Neuronal stem cell (in vitro differentiated cells): ENCODE results near the gene DPYSL3.

Source experiments
- DNase-seq: peaks from one replicate; pipeline ENCODE4 v3.0.0-alpha.2; 2013; ENCODE audit warnings: low spot score
- H2AFZ ChIP-seq: one replicate; pipeline ENCODE4 v1.6.1; 2013; ENCODE audit warnings: mild to moderate bottlenecking, low read length, inconsistent platforms
- H2AK5ac ChIP-seq: 2 replicates; pipeline ENCODE4 v1.6.1; 2013; ENCODE audit warnings: low read depth, mild to moderate bottlenecking, inconsistent platforms, low read length, moderate library complexity, mixed read lengths
- H2BK120ac ChIP-seq: 2 replicates; pipeline ENCODE4 v1.6.1; 2013; ENCODE audit warnings: low read depth, mild to moderate bottlenecking, inconsistent platforms, low read length, moderate library complexity, mixed read lengths
- H2BK12ac ChIP-seq: one replicate; pipeline ENCODE4 v1.6.1; 2013; ENCODE audit warnings: low read length, inconsistent platforms
- H2BK15ac ChIP-seq: 2 replicates; pipeline ENCODE4 v1.6.1; 2013; ENCODE audit warnings: mild to moderate bottlenecking, low read length, inconsistent platforms, mixed read lengths
- H2BK5ac ChIP-seq: one replicate; pipeline ENCODE4 v1.6.1; 2013; ENCODE audit warnings: inconsistent platforms, mild to moderate bottlenecking, low read length, moderate library complexity
- H3K14ac ChIP-seq: one replicate; pipeline ENCODE4 v1.6.1; 2013; ENCODE audit warnings: low read length, inconsistent platforms
- H3K18ac ChIP-seq: 2 replicates; pipeline ENCODE4 v1.6.1; 2013; ENCODE audit warnings: low read length, inconsistent platforms
- H3K23ac ChIP-seq: 2 replicates; pipeline ENCODE4 v1.6.1; 2013; ENCODE audit warnings: low read depth, mild to moderate bottlenecking, mixed read lengths, low read length, inconsistent platforms; ENCODE audit not compliant: poor library complexity
- H3K27ac ChIP-seq: replicated peaks from 3 replicates; pipeline ENCODE4 v1.5.1; 2013; ENCODE audit warnings: low read length, inconsistent platforms
- H3K27me3 ChIP-seq, 3 experiments: 2 replicates each; pipeline ENCODE4 v1.6.1; 2013; ENCODE audit warnings: low read length in 3 of 3, mild to moderate bottlenecking in 2 of 3, inconsistent platforms in 1 of 3, low read depth in 1 of 3, mixed read lengths in 1 of 3, moderate library complexity in 1 of 3; ENCODE audit not compliant: control insufficient read depth in 3 of 3, insufficient read depth in 3 of 3
- H3K36me3 ChIP-seq, 2 donors: replicated peaks in 1 of 2; 2 replicates each; pipeline ENCODE4 v1.6.1; 2013; ENCODE audit warnings: low read length in 2 of 2; ENCODE audit not compliant: control insufficient read depth in 2 of 2, insufficient read depth in 2 of 2
- H3K4ac ChIP-seq: 2 replicates; pipeline ENCODE4 v1.6.1; 2013; ENCODE audit warnings: inconsistent platforms, mild to moderate bottlenecking, low read length, moderate library complexity
- H3K4me1 ChIP-seq, 2 donors: 1 replicate in 1 of 2; 2 replicates in 1 of 2; pipeline ENCODE4 v1.6.1; 2013; ENCODE audit warnings: low read length in 2 of 2, low read depth in 1 of 2; ENCODE audit not compliant: control insufficient read depth in 2 of 2, insufficient read depth in 1 of 2
- H3K4me2 ChIP-seq: one replicate; pipeline ENCODE4 v1.6.1; 2013; ENCODE audit warnings: mild to moderate bottlenecking, low read length, inconsistent platforms; ENCODE audit not compliant: insufficient read depth, poor library complexity, severe bottlenecking
- H3K4me3 ChIP-seq, 2 donors: 2 replicates each; pipeline ENCODE4 v1.5.1; 2013; ENCODE audit warnings: low read length in 2 of 2, mild to moderate bottlenecking in 2 of 2, inconsistent platforms in 1 of 2, moderate library complexity in 1 of 2
- H3K79me1 ChIP-seq: one replicate; pipeline ENCODE4 v1.6.1; 2013; ENCODE audit warnings: low read depth, mild to moderate bottlenecking, inconsistent platforms, low read length, moderate library complexity
- H3K9ac ChIP-seq: one replicate; pipeline ENCODE4 v1.6.1; 2013; ENCODE audit warnings: mild to moderate bottlenecking, low read depth, low read length, inconsistent platforms; ENCODE audit not compliant: poor library complexity
- H3K9me3 ChIP-seq, 2 donors: replicated peaks in 1 of 2; 2 replicates each; pipeline versions ENCODE3 to v1.6.1; 2013; ENCODE audit warnings: low read length in 2 of 2, mild to moderate bottlenecking in 2 of 2, inconsistent platforms in 1 of 2, low read depth in 1 of 2, mixed read lengths in 1 of 2, moderate library complexity in 1 of 2; ENCODE audit not compliant: control insufficient read depth in 2 of 2, insufficient read depth in 1 of 2
- H4K8ac ChIP-seq: one replicate; pipeline ENCODE4 v1.6.1; 2013; ENCODE audit warnings: low read depth, mild to moderate bottlenecking, inconsistent platforms, low read length, moderate library complexity
- H4K91ac ChIP-seq: one replicate; pipeline ENCODE4 v1.6.1; 2013; ENCODE audit warnings: low read length, low read depth, mild to moderate bottlenecking, inconsistent platforms; ENCODE audit not compliant: poor library complexity
- WGBS, 2 donors: extraction: QIAGEN DNeasy Blood & Tissue Kit; methylation state at CpG; one replicate each; pipeline ENCODE4 v1.1.7; 2013; ENCODE audit warnings: missing lambda C conversion rate in 2 of 2, mixed read lengths in 1 of 2; ENCODE audit not compliant: insufficient read length in 2 of 2, insufficient replicate concordance in 1 of 2; ENCODE audit errors: extremely low coverage in 2 of 2; 5-methylcytosine and 5-hydroxymethylcytosine counted together

Gene DPYSL3

DNA sequence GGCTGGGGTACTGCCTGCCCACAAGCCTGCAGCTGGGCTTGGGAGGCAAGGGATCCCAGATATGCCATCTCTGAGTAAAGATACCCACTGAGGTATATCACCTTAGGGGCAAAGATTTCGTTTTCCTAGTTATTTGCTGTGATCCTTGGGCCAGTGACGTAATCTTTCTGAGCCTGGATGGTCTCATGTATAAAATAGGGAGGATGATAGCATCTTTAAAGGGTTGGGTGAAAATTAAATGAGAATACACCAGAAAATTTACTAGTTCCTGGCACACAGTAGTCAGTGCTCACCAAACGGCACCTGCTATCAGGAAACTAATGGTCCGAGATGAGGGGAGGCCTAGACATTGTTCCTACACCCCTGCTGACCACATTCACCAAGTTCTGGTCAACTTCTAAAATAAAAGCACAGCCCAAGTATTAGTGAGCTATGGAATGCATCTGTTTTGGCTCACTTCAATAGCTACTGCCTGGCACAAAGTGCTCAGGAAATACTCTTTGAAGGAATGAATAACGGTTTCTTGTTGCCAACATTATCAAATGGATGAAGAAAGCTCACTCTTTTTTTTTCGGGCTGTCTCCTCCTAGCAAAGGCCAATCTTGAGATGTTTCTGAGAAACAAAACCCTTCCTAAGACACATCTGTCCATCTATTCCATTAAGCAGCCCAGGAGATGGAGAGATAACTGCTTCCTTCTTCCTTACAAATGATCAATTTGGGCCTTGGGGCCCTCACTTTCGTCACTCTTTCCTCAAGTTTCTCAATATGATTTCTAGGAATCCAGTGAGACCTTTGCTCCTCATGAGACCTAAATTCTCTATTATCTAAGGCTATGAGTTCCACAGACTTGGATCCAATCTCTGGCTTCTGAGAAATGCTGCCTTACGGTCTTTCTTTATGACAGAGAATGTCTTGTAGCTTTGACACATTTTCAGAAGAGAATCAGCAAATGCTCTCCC, 98.2 kb downstream of the DPYSL3 start:
- peaks cover 49 to 100% of the 10 kb centered on the region in 2 donors for H3K36me3 ChIP-seq
- no peaks in the 10 kb centered on the region for H3K9me3 ChIP-seq
- no peak overlapping the region for H3K9ac ChIP-seq
- H3K4me1 ChIP-seq = peaks cover 0 to 6% of the 10 kb centered on the region in 2 donors
- H3K14ac ChIP-seq = no peak overlapping the region
- no CpG with 5 or more reads among the region's 8 CpGs for WGBS, 2 donors
- no peak overlapping the region for H3K4me2 ChIP-seq
- no peak overlapping the region for H2AK5ac ChIP-seq
- no peak overlapping the region for H4K91ac ChIP-seq
- H4K8ac ChIP-seq = no peak overlapping the region
- H3K23ac ChIP-seq = no peak overlapping the region
- DNase-seq = no peak
- H3K18ac ChIP-seq = no peak overlapping the region
- no peak overlapping the region for H2BK5ac ChIP-seq
- H3K79me1 ChIP-seq = no peaks in the 10 kb centered on the region
- no peak overlapping the region for H2BK120ac ChIP-seq
- no peak overlapping the region for H2AFZ ChIP-seq
- H2BK15ac ChIP-seq = no peak overlapping the region
- H3K27ac ChIP-seq = no peak overlapping the region
- H3K27me3 ChIP-seq = no peaks in the 10 kb centered on the region
- no peak overlapping the region for H3K4ac ChIP-seq
- no peak overlapping the region for H3K4me3 ChIP-seq
- H2BK12ac ChIP-seq = no peak overlapping the region

DNA sequence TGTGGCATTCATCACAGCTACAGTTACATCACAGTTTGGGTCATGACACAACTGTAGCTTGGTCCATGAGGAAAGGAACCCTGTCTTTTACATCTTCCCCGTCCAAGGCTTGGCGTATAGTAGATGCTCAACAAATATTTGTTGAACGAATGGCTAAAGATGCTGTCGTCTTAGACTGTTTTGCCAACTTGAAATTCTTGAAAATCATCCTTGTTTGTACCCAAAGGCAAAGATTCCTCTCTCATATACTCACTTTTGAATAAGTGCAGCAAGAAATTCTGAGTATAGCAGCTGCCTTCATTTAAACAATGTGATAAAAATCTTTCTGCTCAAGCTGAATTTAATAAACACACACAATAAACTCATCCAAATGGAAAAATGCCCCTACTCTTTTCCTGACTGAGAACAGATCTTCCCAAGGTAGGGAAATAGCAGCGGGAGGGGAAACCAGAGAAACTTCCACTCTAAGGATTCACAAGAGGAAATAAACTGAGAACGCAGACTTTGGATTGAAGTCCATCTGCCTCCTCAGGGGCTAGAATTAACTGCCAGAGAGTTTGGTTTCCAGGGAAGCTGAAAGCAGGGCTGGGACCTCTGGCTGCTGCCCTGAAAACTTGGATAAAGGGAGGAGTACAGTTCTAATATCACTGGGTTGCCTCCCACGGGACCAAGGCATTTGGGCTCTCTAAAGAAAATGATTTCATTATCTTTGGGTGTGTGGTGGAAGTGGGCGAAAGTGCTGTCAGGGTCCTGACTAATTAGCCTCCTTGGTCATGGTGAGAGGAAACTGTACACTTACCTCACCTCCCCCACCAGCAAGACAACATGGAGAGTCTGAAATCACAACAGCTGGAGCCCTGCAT, 99.1 kb downstream of the DPYSL3 start:
- Histone ChIP-seq H2BK12ac (no peak overlapping the region), H3K4ac (no peak overlapping the region), H3K4me3 (no peak overlapping the region), H3K4me1 (peaks cover 0 to 6% of the 10 kb centered on the region in 2 donors), H2AK5ac (no peak overlapping the region), H2BK15ac (no peak overlapping the region), H4K8ac (no peak overlapping the region), H3K9ac (no peak overlapping the region), H3K9me3 (no peaks in the 10 kb centered on the region), H3K23ac (no peak overlapping the region), H3K18ac (no peak overlapping the region), H2BK5ac (no peak overlapping the region), H3K36me3 (peaks cover 52 to 100% of the 10 kb centered on the region in 2 donors), H3K27me3 (no peaks in the 10 kb centered on the region), H3K79me1 (no peaks in the 10 kb centered on the region), H2BK120ac (no peak overlapping the region), H2AFZ (no peak overlapping the region), H3K27ac (no peak overlapping the region), H3K4me2 (no peak overlapping the region), H4K91ac (no peak overlapping the region), H3K14ac (no peak overlapping the region)
- no peak for DNase-seq
- no CpG with 5 or more reads among the region's 8 CpGs for WGBS, 2 donors

DNA sequence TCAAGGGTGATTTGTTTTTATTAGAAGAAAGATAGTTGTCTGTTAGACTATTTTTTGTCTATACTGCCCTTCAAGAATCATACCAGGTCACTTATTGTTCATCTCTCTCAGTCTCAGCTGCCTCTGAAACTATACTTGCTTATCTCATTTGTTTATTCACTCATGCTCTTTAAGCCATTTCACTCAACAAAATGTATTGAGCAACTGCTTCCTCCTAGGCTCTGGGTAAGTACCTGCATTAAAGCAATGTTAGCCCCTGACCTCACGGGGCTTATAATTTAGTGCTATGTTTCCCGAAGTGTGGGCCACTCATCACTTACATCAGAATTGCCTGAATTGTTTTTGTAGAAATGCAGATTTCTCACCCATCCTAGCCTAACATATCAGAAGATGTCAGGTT, 100.9 kb downstream of the DPYSL3 start:
- no peaks in the 10 kb centered on the region for H3K27me3 ChIP-seq
- no peak overlapping the region for H3K9ac ChIP-seq
- no peak overlapping the region for H2BK120ac ChIP-seq
- no peak overlapping the region for H3K14ac ChIP-seq
- no peak overlapping the region for H2BK12ac ChIP-seq
- no peak overlapping the region for H2BK15ac ChIP-seq
- no peak overlapping the region for H2AFZ ChIP-seq
- H3K4ac ChIP-seq = no peak overlapping the region
- no peak overlapping the region for H3K4me3 ChIP-seq
- H3K23ac ChIP-seq = no peak overlapping the region
- H2BK5ac ChIP-seq = no peak overlapping the region
- H3K18ac ChIP-seq = no peak overlapping the region
- H3K4me2 ChIP-seq = no peak overlapping the region
- peaks cover 0 to 6% of the 10 kb centered on the region in 2 donors for H3K4me1 ChIP-seq
- H3K9me3 ChIP-seq = no peaks in the 10 kb centered on the region
- no peak for DNase-seq
- no peaks in the 10 kb centered on the region for H3K79me1 ChIP-seq
- no peak overlapping the region for H2AK5ac ChIP-seq
- no peak overlapping the region for H4K91ac ChIP-seq
- WGBS, 2 donors = no CpG with 5 or more reads among the region's 2 CpGs
- peaks cover 55 to 100% of the 10 kb centered on the region in 2 donors for H3K36me3 ChIP-seq
- H3K27ac ChIP-seq = no peak overlapping the region
- H4K8ac ChIP-seq = no peak overlapping the region
